GM12878 (cell line): Measurements from ENCODE around the gene ATXN1. TPM values are rescaled to one million over a fixed set of nuclear protein-coding genes. Genes with fewer than 3 reads are reported as not detected.

Experiments used
- CREB1 ChIP-seq: IDR thresholded peaks from 2 replicates; pipeline ENCODE4 v1.6.1; 2012; ENCODE audit warnings: low read depth, mild to moderate bottlenecking, inconsistent platforms
- DPF2 ChIP-seq: fragments of 450-650 bp; IDR thresholded peaks from 2 replicates; pipeline ENCODE4 v1.6.1; 2017; ENCODE audit warnings: mild to moderate bottlenecking
- HDAC6 ChIP-seq: fragments of 200-600 bp; sonication (generic); IDR thresholded peaks from one replicate; pipeline ENCODE4 v1.8.0; 2017; ENCODE audit warnings: antibody characterized with exemption; ENCODE audit not compliant: unreplicated experiment
- HDGF ChIP-seq: fragments of 450-650 bp; IDR thresholded peaks from 2 replicates; pipeline ENCODE4 v1.6.1; 2016; ENCODE audit warnings: antibody characterized with exemption
- MEF2B ChIP-seq: fragments of 450-650 bp; IDR thresholded peaks from 2 replicates; pipeline ENCODE4 v1.6.1; 2018; ENCODE audit warnings: mild to moderate bottlenecking, moderate library complexity; ENCODE audit not compliant: partially characterized antibody, poor library complexity, severe bottlenecking
- PML ChIP-seq: IDR thresholded peaks from 2 replicates; pipeline ENCODE4 v1.6.1; 2012; ENCODE audit warnings: low read length, inconsistent platforms
- SKIL ChIP-seq: fragments of 450-650 bp; IDR thresholded peaks from 2 replicates; pipeline ENCODE4 v1.6.1; 2017; ENCODE audit warnings: mild to moderate bottlenecking, low read depth, inconsistent platforms; ENCODE audit not compliant: poor library complexity, severe bottlenecking
- ZNF24 ChIP-seq: fragments of 450-650 bp; IDR thresholded peaks from 2 replicates; pipeline ENCODE4 v1.6.1; 2017; ENCODE audit warnings: antibody characterized with exemption, mild to moderate bottlenecking
- polyA plus RNA-seq, 11 experiments: library from polyadenylated mRNA; depleted of rRNA in 4 of 11; unstranded in 6 of 11; stranded (reverse) in 5 of 11; fragments of >200 nt; fragmentation: Nextera tagmentation in 4 of 11; fragmentation: Illumina TruSeq in 1 of 11; extraction: Ambion mirVana in 4 of 11; extraction: Trizol in 1 of 11; gene quantifications; 1 replicate in 1 of 11; 2 replicates in 10 of 11; pipeline versions ENCODE4 v1.2.1 to v1.2.3, GENCODE V29; 2011 to 2016; ENCODE audit warnings: inconsistent platforms in 2 of 11, missing spikeins in 2 of 11, low read depth in 1 of 11
- total RNA-seq, 4 experiments: library from RNA; depleted of rRNA in 3 of 4; stranded (reverse); fragments of >200 nt in 3 of 4; fragmentation: Illumina TruSeq in 1 of 4; extraction: Trizol in 1 of 4; gene quantifications; 2 replicates each; pipeline versions ENCODE4 v1.2.1 to v1.2.3, GENCODE V29; 2013 to 2021
- TF ChIP-seq, protein P1 (sequence below): fragments of 450-650 bp; IDR thresholded peaks from 2 replicates; pipeline ENCODE4 v1.6.1; 2018; ENCODE audit warnings: borderline replicate concordance, mild to moderate bottlenecking; ENCODE audit not compliant: partially characterized antibody
- TF ChIP-seq, protein P2 (sequence below): IDR thresholded peaks from 2 replicates; pipeline ENCODE4 v1.6.1; 2012; ENCODE audit warnings: low read length, inconsistent platforms

ATXN1 gene
- total and polyA plus RNA-seq, 10 of the 15 experiments (the other 5 are each of a cell fraction or from before 2014, with no cell fraction given), result 12.2 to 51.2 (median 20.5) TPM

- TF ChIP-seq SKIL (peak; percentile 57), CREB1 (0 out of 2 replicates have a peak, but pooled peaks have one; percentile 26), PML (0 out of 2 replicates have a peak, but pooled peaks have one; percentile 28), HDAC6 (no peak), HDGF (no peak), MEF2B (peak; percentile 94), ZNF24 (0 out of 2 replicates have a peak, but pooled peaks have one; percentile 20), DPF2 (peak; percentile 66; the same call in 1 of the 2 replicates)
- TF ChIP-seq, protein P1, sequence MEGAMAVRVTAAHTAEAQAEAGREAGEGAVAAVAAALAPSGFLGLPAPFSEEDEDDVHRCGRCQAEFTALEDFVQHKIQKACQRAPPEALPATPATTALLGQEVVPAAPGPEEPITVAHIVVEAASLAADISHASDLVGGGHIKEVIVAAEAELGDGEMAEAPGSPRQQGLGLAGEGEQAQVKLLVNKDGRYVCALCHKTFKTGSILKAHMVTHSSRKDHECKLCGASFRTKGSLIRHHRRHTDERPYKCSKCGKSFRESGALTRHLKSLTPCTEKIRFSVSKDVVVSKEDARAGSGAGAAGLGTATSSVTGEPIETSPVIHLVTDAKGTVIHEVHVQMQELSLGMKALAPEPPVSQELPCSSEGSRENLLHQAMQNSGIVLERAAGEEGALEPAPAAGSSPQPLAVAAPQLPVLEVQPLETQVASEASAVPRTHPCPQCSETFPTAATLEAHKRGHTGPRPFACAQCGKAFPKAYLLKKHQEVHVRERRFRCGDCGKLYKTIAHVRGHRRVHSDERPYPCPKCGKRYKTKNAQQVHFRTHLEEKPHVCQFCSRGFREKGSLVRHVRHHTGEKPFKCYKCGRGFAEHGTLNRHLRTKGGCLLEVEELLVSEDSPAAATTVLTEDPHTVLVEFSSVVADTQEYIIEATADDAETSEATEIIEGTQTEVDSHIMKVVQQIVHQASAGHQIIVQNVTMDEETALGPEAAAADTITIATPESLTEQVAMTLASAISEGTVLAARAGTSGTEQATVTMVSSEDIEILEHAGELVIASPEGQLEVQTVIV, result no peak
- TF ChIP-seq, protein P2, sequence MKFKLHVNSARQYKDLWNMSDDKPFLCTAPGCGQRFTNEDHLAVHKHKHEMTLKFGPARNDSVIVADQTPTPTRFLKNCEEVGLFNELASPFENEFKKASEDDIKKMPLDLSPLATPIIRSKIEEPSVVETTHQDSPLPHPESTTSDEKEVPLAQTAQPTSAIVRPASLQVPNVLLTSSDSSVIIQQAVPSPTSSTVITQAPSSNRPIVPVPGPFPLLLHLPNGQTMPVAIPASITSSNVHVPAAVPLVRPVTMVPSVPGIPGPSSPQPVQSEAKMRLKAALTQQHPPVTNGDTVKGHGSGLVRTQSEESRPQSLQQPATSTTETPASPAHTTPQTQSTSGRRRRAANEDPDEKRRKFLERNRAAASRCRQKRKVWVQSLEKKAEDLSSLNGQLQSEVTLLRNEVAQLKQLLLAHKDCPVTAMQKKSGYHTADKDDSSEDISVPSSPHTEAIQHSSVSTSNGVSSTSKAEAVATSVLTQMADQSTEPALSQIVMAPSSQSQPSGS, result peak; percentile 71
- TF ChIP-seq, all 136 proteins: peak for 35
Measured at GRCh38 chr6:16602035-16602434, 159.2 kb downstream of the ATXN1 start (continued).
